Liver (tissue), 9 donors: Measurements from ENCODE around the gene NSMF. TPM values are rescaled to one million over a fixed set of nuclear protein-coding genes. Genes with fewer than 3 reads are reported as not detected.

Source experiments
- DNase-seq: peaks from one replicate; pipeline ENCODE4 v3.0.0-alpha.2; 2017; ENCODE audit warnings: low spot score
- H3K27ac ChIP-seq, 2 donors: one replicate each; pipeline ENCODE4 v1.7.0; 2013; ENCODE audit warnings: inconsistent platforms in 2 of 2, low read length in 2 of 2, control low read depth in 1 of 2, low read depth in 1 of 2, mild to moderate bottlenecking in 1 of 2
- H3K27me3 ChIP-seq, 4 donors: one replicate each; pipeline versions ENCODE4 v1.6.1 to v1.7.0; 2013; ENCODE audit warnings: low read length in 3 of 4, inconsistent platforms in 1 of 4, mild to moderate bottlenecking in 1 of 4, moderate library complexity in 1 of 4; ENCODE audit not compliant: control insufficient read depth in 4 of 4, insufficient read depth in 4 of 4
- H3K36me3 ChIP-seq, 4 donors: one replicate each; pipeline versions ENCODE4 v1.6.1 to v1.7.0; 2013; ENCODE audit warnings: low read length in 3 of 4, mild to moderate bottlenecking in 3 of 4, low read depth in 1 of 4, moderate library complexity in 1 of 4; ENCODE audit not compliant: control insufficient read depth in 4 of 4, insufficient read depth in 3 of 4
- H3K4me1 ChIP-seq, 4 donors: one replicate each; pipeline versions ENCODE4 v1.6.1 to v1.7.0; 2013; ENCODE audit warnings: low read length in 3 of 4, mild to moderate bottlenecking in 3 of 4, moderate library complexity in 1 of 4; ENCODE audit not compliant: control insufficient read depth in 4 of 4, insufficient read depth in 4 of 4
- H3K4me3 ChIP-seq, 3 donors: one replicate each; pipeline versions ENCODE4 v1.6.1 to v1.7.0; 2013; ENCODE audit warnings: low read length in 3 of 3, control low read depth in 1 of 3, low read depth in 1 of 3, mild to moderate bottlenecking in 1 of 3
- H3K9ac ChIP-seq, 2 donors: one replicate each; pipeline ENCODE4 v1.7.0; 2013; ENCODE audit warnings: low read length in 2 of 2, mild to moderate bottlenecking in 2 of 2, moderate library complexity in 2 of 2, control low read depth in 1 of 2, low read depth in 1 of 2
- H3K9me3 ChIP-seq, 4 donors: one replicate each; pipeline versions ENCODE4 v1.6.1 to v1.7.0; 2013; ENCODE audit warnings: low read length in 3 of 4; ENCODE audit not compliant: control insufficient read depth in 4 of 4
- ATF3 ChIP-seq: IDR thresholded peaks from 2 replicates; pipeline ENCODE4 v1.6.1; 2016; ENCODE audit warnings: antibody characterized with exemption
- FOXA1 ChIP-seq: IDR thresholded peaks from 2 replicates; pipeline ENCODE4 v1.6.1; 2016; ENCODE audit warnings: antibody characterized with exemption
- FOXA2 ChIP-seq: IDR thresholded peaks from 2 replicates; pipeline ENCODE4 v1.6.1; 2016; ENCODE audit warnings: antibody characterized with exemption
- GABPA ChIP-seq, 2 donors: IDR thresholded peaks in 1 of 2; conservative IDR thresholded peaks in 1 of 2; 2 replicates each; pipeline ENCODE4 v1.6.1; 2016; ENCODE audit warnings: antibody characterized with exemption in 2 of 2, mild to moderate bottlenecking in 1 of 2, moderate library complexity in 1 of 2
- HNF4A ChIP-seq, 2 donors: conservative IDR thresholded peaks; 2 replicates each; pipeline ENCODE4 v1.6.1; 2016; ENCODE audit warnings: antibody characterized with exemption in 2 of 2, mild to moderate bottlenecking in 2 of 2
- HNF4G ChIP-seq: IDR thresholded peaks from 2 replicates; pipeline ENCODE4 v1.6.1; 2016; ENCODE audit warnings: antibody characterized with exemption
- JUND ChIP-seq, 2 donors: IDR thresholded peaks; 2 replicates each; pipeline ENCODE4 v1.6.1; 2016; ENCODE audit warnings: antibody characterized with exemption in 2 of 2
- NR2F2 ChIP-seq: IDR thresholded peaks from 2 replicates; pipeline ENCODE4 v1.6.1; 2016; ENCODE audit warnings: antibody characterized with exemption
- RAD21 ChIP-seq, 2 donors: IDR thresholded peaks; 2 replicates each; pipeline ENCODE4 v1.6.1; 2016; ENCODE audit warnings: antibody characterized with exemption in 2 of 2, mild to moderate bottlenecking in 2 of 2
- SP1 ChIP-seq: IDR thresholded peaks from 2 replicates; pipeline ENCODE4 v1.6.1; 2018; ENCODE audit warnings: antibody characterized with exemption, mild to moderate bottlenecking
- TAF1 ChIP-seq: conservative IDR thresholded peaks from 2 replicates; pipeline ENCODE4 v1.6.1; 2016; ENCODE audit warnings: antibody characterized with exemption, mild to moderate bottlenecking
- YY1 ChIP-seq: IDR thresholded peaks from 2 replicates; pipeline ENCODE4 v1.6.1; 2016; ENCODE audit warnings: antibody characterized with exemption, mild to moderate bottlenecking
- ZBTB33 ChIP-seq: IDR thresholded peaks from 2 replicates; pipeline ENCODE4 v1.6.1; 2016; ENCODE audit warnings: antibody characterized with exemption
- WGBS: extraction: QIAGEN DNeasy Blood & Tissue Kit; methylation state at CpG from one replicate; pipeline ENCODE4 v1.1.7; 2013; 5-methylcytosine and 5-hydroxymethylcytosine counted together
- polyA plus RNA-seq, 2 donors: library from polyadenylated mRNA; stranded (reverse) in 1 of 2; unstranded in 1 of 2; fragments of 200-250 nt in 1 of 2; fragments of >200 nt in 1 of 2; fragmentation: Nextera tagmentation in 1 of 2; extraction: Ambion mirVana in 1 of 2; gene quantifications; one replicate each; pipeline versions ENCODE4 v1.2.1 to v1.2.3, GENCODE V29; 2013 to 2015
- total RNA-seq, 2 donors: library from RNA; depleted of rRNA; stranded (reverse); fragments of >200 nt; gene quantifications; one replicate each; pipeline ENCODE4 v1.2.3, GENCODE V29; 2014
- TF ChIP-seq, protein P1 (sequence below): IDR thresholded peaks from 2 replicates; pipeline ENCODE4 v1.6.1; 2016; ENCODE audit warnings: antibody characterized with exemption
- TF ChIP-seq, protein P2 (sequence below): fragments of 150-350 bp; IDR thresholded peaks from 2 replicates; pipeline ENCODE4 v1.5.1; 2017; ENCODE audit warnings: improper control_type of control experiment, low read depth, low read length; ENCODE audit not compliant: missing input control
- donor health status: healthy.
- donor health status: healthy.
- donor health status: healthy.
- donor health status: healthy.
- donor health status: healthy.

NSMF gene
- total and polyA plus RNA-seq, 4 donors, result 1.7 to 13.5 (median 8.7) TPM

GRCh38 chr9:137497921-137498719 lies 39.0 kb upstream of the NSMF start (continued):
- no peak for TF ChIP-seq ATF3

DNA sequence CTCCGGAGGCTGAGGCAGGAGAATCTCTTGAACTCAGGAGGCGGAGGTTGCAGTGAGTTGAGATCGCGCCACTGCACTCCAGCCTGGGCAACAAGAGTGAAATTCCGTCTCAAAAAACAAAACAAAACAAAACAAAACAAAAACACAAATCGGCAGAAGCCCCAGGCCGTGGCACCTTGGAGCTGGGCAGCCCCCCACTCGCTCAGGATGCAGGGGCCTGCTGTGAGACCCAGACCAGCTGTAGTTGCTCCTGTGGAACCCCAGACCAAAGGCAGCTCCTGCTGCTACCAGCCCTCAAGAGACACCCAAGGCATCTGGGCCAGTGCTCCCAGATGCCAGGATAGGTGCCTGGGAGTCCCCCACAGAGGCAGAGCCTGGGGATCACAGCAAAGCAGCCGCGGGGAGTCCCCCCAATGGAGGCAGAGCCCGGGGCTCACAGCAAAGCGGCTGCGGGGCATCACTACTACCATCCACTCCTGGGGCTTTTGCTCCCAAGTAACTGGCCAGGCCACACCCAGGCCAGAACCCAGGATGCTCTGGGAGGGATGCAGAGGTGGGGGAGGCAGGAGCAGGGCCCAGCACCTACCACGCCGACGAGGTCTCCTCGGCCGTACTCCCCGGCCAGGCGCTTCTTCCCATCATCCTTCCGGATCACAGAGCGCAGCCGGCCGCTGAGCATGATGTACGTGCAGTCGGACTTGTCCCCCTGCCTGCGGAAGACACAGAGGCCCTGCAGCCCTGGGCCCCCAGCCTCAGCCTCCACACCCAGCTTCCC lies 37.7 kb upstream of the NSMF start:
- DNase-seq, result no peak
- H3K4me1 ChIP-seq, result no peaks in the 10 kb centered on the region
- H3K9ac ChIP-seq, result no peak overlapping the region
- no peaks in the 10 kb centered on the region for H3K27me3 ChIP-seq
- no peak overlapping the region for H3K27ac ChIP-seq
- peaks cover 0 to 27% (median 2%) of the 10 kb centered on the region in 4 donors for H3K36me3 ChIP-seq
- no peaks in the 10 kb centered on the region for H3K9me3 ChIP-seq
- TF ChIP-seq ZBTB33 (no peak), GABPA (IDR thresholded peaks at IDR 0.05 in 1 of 2, conservative IDR thresholded peaks at IDR 0.05 in 1 of 2) (no peak), HNF4G (no peak), FOXA2 (no peak), FOXA1 (no peak), SP1 (no peak), TAF1 (no peak), HNF4A (conservative IDR thresholded peaks at IDR 0.05) (no peak), JUND (IDR thresholded peaks at IDR 0.05) (no peak), NR2F2 (no peak), RAD21 (IDR thresholded peaks at IDR 0.05) (no peak), YY1 (no peak)
- TF ChIP-seq, protein P1, sequence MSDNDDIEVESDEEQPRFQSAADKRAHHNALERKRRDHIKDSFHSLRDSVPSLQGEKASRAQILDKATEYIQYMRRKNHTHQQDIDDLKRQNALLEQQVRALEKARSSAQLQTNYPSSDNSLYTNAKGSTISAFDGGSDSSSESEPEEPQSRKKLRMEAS, result no peak
- TF ChIP-seq, protein P2, sequence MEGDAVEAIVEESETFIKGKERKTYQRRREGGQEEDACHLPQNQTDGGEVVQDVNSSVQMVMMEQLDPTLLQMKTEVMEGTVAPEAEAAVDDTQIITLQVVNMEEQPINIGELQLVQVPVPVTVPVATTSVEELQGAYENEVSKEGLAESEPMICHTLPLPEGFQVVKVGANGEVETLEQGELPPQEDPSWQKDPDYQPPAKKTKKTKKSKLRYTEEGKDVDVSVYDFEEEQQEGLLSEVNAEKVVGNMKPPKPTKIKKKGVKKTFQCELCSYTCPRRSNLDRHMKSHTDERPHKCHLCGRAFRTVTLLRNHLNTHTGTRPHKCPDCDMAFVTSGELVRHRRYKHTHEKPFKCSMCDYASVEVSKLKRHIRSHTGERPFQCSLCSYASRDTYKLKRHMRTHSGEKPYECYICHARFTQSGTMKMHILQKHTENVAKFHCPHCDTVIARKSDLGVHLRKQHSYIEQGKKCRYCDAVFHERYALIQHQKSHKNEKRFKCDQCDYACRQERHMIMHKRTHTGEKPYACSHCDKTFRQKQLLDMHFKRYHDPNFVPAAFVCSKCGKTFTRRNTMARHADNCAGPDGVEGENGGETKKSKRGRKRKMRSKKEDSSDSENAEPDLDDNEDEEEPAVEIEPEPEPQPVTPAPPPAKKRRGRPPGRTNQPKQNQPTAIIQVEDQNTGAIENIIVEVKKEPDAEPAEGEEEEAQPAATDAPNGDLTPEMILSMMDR, result no peak
- H3K4me3 ChIP-seq, result no peak overlapping the region
- 96% methylated on average over 27 of the region's 27 CpGs for WGBS
